ENCODE data around the gene PRDM9.
"Not testable (repeated sequence)": the region's sequence is repeated elsewhere in the genome, so short reads cannot be mapped to it uniquely, and the experiment has no call there.

The PRDM9 gene

DNA sequence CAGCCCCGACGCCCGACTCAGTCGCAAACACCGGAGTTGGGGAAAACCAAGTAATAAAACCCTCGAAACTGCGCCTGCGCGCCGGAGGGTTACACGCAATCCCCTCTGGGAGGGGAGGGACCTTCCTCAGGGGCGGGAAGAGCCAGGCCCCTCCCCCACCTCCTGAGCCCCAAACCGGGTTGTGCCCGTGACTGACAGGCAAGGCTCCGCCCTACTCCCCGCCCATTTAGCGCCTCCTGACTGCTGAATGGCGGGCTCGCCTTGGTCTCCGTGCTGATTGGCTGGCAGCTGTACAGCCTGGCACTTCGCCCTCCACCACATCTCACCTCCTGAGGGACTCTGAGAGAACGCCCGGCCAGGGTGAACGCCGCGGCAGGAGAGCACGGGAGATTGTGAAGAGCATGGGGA is at the start of gene PRDM9:
Gene PRDM9 (plus strand): TSS at position 332 of the 408 bp plus-strand sequence. CDS start 1,425 bp downstream, outside the sequence.
- DNase-seq = peak; percentile 71

DNA sequence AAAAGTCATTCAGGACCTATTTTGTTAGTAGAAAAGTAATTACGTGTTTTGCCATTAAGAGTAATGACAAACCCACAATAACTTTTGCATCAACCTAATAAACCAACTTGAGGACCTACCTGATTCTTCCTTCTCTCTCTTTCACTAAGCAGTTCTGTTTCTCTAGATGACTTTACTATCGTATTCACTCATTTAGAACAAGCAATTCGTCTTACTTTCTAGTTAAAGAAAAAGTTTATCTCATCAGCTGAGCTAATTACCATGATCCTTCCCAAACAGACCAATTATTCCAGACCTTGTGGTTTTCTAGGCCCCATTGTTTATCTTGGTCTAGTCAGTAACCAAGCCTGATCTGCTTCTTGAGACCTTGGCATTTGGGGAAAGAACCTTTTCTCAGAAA is 49.6 kb upstream of the PRDM9 start:
- no peak for DNase-seq

DNA sequence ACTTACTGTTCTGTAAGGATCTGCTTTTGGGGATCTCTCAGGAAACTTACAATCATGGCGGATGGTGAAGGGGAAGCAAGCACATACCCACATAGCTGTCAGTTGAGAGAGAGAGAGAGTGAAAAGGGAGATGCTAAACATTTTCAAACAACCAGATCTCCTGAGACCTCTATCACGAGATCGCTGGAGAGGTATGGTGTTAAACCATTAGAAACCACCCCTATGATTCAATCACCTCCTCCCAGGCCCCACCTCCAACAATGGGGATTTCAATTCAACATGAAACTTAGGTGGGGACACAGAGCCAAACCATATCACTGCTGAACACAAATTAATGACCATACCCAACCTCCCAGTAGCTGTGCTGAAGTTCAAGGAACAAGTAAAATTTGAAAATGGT is 48.2 kb upstream of the PRDM9 start:
- DNase-seq = no peak

DNA sequence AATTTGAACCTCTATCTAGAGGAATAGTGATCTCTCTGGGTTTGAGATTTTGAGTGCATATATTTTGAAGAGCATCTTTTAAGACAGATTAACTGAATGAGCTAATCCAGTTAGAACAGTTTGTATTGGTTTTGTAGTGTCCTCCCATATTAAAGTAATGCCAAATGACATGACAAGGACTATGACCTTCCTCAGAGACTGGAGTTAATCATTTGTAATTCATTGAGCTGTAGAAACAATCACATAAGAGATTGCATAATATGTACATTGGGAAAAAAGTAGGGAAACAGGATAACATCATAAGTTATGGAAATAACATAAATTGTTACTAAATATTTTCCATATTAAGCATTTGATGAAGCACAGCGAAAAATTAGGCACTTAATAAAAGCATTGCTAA is 45.8 kb upstream of the PRDM9 start:
- DNase-seq = no peak

DNA sequence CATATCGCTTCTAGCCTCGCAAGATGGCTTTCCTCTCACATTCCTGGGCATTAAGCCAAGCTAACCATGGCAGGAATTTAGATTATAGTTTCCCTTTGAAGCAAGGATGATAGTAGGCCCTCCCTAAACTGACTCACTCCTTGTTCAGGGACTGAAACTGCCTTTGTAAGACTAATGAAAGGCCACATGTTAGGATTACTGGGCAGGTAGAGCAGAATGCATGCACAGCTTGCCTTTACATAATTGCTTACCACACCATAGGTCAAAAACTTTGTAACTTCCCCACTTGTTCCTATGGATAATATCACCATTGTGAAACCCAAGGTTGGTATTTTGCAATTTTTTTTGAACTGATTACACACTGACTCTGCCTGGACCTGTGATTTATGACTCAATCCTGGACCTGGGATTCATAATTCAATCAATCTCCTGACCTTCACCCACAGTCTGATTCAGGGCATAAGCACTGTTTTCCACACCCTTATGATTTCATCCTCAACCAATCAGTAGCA is 41.0 kb upstream of the PRDM9 start:
- no peak for DNase-seq

DNA sequence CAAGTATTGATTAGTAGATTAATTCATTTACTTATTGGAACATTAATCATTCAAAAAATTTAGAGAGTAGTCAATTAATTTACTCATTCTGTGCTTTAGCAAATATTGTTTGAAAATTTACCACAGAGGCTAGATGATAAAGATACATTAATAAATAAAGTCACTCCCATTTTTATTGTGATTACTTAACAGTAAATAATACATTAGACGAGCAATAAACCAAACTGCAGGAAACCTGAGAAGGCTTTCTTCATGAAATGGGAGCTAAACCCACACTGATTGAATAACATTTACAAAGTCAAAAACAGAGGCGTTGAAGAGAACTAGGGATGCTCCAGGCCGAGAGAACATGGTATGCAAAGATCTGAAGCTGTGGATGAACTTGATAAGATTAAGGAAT is 38.8 kb upstream of the PRDM9 start:
- no peak for DNase-seq

DNA sequence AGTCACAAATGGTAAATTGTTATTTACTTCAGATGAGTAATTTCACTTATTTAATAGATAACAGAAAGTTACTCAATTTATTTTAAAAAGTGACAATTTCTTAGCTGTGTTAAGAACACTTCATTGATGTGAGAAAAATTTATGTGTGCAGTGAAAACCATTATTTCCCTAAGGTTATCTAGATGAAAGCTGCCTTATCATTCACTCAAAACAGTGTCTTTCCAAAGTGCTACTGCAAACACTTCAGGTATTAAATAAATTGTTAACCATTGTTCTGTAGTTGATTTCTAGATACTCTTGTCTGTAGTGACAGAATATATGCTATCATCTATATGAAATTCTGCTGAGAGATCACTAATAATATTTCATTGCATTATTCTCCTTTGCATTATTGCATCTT is 33.5 kb upstream of the PRDM9 start:
- DNase-seq = no peak

DNA sequence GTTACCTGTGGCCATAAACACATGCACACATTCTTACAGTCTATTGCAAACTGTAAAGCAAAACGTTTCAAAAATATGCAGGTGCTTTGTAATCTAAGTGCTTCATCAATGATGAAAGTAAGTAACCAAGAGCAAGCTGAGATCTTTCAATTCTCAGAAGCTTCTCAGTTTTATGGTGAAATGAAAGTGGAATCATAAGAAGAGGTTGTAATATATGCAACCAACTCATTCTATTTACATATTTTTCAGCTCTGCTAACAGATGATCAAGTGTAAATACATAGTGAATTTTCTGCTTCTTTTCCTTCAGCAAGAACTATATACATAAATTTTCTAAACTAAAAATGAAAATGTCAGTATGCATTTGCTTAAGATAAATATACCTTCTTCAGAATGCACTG is 33.1 kb upstream of the PRDM9 start:
- no peak for DNase-seq

DNA sequence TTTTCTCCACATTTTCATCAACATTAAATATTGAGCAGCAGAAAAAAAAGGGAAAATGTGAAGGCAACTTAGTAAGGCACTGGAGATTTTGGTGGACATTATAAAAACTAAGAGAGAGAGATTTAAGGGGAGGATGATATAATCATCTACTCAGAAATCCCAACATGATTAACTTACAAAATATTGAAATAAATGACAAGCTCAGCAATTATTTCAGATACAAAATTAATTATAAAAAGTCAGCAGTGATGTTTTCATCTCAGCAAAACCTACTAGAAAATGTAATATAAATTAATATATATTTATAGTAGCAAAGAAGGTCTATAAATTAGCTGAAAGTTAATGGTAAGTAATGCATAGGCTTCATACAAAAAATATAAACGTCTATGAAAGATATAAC is 30.8 kb upstream of the PRDM9 start:
- DNase-seq = no peak

DNA sequence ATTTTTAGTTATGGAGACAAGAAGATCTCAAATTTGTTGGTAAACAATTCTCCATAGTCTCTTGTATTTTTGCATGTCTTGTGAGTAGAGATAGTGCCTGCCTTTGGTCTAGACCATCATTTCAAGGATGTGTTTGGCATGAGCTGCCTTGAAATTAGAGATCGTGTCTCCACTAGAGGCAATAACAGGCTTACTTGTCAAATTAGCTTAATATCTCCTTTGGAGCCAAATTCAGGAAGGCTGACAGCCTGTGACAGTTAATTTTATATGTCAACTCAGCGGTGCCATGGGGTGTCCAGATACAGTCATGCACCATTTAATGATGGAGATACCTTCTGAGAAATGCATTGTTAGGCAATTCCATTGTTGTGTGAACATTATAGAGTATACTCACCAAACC is 24.8 kb upstream of the PRDM9 start:
- DNase-seq = no peak

DNA sequence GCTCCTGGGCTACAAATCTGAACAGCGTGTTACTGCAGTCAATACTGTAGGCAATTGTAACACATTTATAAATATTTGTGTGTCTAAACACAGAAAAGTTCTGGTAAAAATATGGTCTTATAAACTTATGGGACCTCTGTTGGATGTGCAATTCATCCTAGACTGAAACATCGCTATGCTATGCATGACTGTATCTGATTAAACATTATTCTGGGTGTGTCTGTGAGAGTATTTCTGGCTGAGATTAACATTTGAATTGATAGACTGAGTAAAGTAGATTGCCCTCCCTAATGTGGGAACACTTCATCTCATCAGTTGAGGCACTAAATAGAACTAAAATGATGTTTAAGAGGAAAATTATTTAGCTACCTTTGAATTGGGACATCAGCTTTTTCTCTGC is 24.3 kb upstream of the PRDM9 start:
- DNase-seq = no peak

DNA sequence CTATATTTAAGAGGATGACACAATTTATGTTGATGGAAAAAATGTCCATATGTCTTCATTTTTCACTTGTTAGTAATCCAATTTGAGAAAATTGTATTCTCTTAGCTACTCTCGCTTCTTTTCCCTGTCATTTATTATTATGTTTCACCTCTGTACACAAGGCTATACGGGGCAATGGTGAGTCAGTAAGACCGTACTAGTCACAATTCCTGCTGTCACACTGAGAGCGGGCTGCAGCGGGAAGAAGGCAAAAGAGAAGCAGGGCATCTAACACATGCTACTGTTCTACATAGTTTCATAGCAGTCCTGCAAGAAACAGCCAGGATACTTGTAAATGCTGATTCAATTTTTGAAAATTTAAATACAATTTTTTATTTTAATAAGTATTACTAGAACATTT is 23.3 kb upstream of the PRDM9 start:
- no peak for DNase-seq

DNA sequence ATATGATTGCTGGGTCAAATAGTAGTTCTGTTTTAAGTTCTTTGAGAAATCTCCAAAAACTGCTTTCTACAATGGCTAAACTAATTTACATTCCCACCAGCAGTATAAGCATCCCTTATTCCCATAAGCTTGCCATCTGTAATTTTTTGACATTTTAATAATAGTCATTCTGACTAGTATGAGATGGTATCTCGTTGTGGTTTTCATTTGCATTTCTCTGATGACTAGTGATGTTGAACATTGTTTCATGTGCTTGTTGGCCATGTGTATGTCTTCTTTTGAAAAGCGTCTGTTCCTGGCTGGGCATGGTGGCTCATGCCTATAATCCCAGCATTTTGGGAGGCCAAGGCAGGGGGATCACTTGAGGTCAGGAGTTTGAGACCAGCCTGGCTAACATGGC is 21.2 kb upstream of the PRDM9 start:
- not testable (repeated sequence) for DNase-seq

DNA sequence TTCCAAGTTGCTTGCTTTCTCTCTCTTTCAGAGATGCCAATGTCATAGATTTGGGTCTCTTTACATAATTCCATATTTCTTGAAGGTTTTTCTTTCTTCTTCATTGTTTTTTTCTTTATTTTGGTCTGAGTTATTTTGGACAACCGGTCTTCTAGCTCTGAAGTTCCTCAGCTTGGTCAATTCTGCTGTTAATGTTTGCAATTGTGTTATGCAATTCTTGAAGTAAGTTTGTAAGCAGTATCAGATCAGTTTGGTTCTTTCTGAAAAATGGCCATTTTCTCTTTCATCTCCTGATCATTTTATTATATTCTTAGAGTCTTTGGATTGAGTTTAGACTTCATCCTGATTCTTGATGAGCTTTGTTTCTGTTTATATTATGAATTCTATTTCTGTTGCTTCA is 16.4 kb upstream of the PRDM9 start:
- DNase-seq = no peak

DNA sequence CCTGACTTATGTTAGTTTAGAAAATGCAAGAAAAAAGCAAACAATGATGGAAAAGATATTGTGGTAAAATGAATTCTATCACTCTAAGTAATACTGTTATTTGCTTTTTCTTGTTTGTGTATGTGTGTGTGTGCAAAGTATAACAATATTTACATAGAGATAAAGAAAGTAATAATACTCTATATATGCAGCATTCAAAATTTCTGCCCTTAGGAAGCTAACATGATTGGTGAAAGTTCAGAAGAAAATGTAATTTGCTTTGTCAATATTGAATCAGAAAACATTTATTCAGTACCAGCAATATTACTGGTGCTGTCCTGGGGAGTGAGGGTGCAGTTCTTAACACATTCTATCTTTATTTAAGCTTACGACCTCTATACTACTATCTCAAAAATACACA is 12.9 kb upstream of the PRDM9 start:
- no peak for DNase-seq

DNA sequence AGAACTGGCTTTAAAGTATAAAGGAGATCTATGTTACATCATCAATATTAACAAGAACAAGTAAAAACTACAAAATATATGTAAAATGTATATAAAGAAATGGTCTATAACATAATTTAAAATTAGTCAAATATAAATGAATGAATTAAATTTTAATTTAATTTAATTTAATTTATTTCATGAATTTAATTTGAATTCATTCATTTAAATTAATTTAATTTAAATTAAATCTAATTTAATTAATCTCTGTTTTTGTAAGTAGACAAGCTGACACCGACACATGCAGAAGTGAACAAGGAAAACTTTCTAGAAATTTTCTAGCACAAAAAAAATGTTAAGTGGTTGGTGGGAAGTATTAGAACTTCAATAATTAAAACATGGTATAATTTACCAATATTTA is 10.8 kb upstream of the PRDM9 start:
- DNase-seq = no peak

DNA sequence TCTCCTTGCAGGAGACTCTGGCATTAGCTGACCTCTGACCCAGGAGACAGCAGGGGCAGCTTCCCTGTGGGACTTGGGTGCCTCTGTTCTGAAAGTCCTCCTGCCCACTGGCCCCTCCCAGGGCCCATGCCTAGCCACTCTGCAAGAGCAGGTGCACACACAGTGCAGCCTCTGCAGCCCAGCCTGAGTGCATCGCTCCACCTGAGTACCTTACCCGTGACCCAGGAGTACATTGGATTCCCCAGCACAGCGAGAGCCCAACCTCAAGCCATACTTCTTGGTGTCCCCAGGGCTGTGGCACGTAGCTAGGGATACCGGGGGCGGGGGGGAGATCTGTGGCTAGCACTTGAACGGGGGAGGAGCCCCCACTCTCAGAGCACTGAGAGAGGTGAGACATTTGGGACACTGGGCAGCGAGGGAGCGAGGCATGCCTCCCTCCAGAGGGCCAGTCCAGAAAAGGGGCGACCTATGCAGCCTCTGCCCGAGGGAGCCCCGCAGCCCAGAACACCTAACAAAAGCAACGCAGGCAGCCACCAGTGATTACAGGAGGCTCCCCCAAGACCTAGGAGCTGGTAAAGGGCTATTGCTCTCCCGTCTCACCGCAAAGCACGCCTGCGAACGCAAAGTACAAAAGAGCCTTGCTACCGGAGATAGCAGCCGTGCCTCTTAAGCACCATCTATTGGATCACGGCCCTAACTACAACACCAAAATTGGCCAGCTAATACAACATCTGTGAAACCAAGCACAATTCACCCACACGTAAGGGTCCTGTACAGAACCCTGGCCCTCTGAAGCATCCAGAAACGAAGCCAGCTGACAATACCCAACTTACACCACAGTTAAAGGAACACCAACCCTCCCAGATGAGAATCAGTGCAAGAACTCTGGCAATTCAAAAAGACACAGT is 826 bp upstream of the PRDM9 start:
- peak; percentile 20 for DNase-seq

DNA sequence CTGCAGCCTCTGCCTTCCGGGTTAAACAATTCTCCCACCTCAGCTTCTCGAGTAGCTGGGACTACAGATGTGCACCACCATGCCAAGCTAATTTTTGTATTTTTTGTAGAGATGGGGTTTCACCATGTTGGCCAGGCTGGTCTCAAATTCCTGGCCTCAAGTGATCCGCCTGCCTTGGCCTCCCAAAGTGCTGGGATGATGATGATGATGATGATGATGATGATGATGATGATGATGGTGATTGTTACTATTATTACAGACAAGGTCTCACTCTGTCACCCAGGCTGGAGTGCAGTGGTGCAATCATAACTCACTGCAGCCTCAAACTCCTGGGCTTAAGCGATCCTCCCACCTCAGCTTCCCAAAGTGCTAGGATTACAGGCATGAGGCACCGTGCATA is 3.0 kb downstream of the PRDM9 start:
- DNase-seq = not testable (repeated sequence)

DNA sequence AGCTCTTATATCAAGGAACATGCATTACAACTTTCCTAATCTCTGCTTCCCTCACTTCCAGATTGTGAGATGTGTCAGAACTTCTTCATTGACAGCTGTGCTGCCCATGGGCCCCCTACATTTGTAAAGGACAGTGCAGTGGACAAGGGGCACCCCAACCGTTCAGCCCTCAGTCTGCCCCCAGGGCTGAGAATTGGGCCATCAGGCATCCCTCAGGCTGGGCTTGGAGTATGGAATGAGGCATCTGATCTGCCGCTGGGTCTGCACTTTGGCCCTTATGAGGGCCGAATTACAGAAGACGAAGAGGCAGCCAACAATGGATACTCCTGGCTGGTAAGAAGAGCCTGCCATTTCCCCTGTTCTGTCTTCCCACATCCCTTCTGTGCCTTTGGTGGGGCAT is 15.1 kb downstream of the PRDM9 start:
- DNase-seq = no peak

DNA sequence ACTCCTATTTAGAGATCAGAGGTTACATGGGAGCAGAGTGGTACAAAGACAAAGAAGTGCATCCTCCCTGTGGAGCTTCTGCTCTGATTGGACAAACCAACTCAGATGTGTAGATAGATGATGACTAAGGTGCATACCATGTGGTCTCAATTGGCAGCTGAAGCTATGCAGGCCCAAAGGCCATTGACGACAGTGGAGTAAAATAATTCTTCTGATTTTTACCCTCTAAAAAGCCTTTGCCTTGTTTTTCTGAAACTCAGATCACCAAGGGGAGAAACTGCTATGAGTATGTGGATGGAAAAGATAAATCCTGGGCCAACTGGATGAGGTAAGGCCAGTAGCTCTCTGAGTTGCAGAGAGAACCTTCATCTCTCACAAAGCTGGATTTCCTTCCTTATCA is 15.6 kb downstream of the PRDM9 start:
- no peak for DNase-seq

DNA sequence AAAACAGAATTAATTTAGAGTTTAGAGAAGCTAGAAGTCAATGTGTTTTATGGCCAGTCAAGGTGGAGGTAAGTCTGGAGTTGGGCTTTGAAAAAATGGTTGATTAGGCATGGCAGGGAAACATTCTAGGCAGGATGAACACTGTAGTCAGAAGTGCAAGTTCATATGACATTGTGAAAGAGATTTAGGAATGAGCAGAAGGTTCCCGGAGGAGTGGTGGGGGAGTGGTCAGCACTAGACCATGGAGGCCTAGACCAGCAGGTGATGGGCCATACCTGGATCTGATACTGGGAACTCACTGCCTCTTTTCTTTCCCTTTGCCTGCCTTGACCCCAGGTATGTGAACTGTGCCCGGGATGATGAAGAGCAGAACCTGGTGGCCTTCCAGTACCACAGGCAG is 16.6 kb downstream of the PRDM9 start:
- DNase-seq = no peak

DNA sequence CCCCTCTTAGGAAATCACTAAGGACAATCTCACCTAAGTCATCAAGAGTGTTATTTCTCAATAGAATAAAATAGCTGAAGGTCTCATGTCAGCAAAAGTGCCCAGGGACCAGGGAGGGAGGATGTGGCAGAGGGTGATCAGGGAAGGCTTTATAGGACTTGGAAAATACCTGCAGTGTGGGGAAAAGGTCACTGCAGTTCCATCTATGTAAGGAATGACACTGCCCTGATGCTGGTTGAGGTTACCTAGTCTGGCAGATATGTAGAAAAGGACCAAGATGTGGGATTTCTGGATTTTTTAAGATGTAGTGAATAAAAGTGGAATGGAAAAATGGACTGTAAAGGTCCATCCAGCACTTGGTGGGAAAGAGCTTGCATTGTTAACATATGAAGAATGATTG is 18.3 kb downstream of the PRDM9 start:
- DNase-seq = no peak

DNA sequence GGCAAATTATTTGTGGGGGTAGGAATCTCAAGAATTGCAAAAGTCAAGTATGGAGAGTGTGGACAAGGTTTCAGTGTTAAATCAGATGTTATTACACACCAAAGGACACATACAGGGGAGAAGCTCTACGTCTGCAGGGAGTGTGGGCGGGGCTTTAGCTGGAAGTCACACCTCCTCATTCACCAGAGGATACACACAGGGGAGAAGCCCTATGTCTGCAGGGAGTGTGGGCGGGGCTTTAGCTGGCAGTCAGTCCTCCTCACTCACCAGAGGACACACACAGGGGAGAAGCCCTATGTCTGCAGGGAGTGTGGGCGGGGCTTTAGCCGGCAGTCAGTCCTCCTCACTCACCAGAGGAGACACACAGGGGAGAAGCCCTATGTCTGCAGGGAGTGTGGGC is 19.2 kb downstream of the PRDM9 start:
- not testable (repeated sequence) for DNase-seq

DNA sequence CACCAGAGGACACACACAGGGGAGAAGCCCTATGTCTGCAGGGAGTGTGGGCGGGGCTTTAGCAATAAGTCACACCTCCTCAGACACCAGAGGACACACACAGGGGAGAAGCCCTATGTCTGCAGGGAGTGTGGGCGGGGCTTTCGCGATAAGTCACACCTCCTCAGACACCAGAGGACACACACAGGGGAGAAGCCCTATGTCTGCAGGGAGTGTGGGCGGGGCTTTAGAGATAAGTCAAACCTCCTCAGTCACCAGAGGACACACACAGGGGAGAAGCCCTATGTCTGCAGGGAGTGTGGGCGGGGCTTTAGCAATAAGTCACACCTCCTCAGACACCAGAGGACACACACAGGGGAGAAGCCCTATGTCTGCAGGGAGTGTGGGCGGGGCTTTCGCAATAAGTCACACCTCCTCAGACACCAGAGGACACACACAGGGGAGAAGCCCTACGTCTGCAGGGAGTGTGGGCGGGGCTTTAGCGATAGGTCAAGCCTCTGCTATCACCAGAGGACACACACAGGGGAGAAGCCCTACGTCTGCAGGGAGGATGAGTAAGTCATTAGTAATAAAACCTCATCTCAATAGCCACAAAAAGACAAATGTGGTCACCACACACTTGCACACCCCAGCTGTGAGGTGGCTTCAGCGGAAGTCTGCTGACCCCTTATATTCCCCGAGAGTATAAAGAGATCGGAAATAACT is 20.0 kb downstream of the PRDM9 start:
- peak; percentile 75 for DNase-seq
